ENCODE data around the gene EMILIN3.

The EMILIN3 gene

DNA sequence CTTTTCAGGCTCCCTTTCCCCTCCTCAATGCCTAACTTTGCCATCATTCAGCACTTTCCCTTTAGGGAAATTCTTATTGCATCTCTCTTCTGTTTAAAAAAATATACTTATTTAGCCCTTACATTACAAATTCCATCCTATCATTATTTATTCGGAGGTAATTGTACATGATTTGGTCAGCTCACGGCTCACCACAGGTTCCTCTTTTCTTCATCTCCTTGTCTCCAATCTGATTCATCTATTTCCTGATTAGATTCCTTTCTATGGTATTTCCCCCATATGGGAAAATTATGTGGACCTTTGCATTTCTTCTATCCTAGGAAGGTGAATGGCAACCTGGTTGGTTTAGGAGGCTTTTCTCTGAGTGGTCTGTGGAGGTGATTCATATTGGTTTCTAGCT lies 12.9 kb upstream of the EMILIN3 start:
- H3K4me3 ChIP-seq (replicated peaks; ENCODE audit: low read depth, low read length): no peak overlapping the region
- DNase-seq (ENCODE audit: low read depth): no peak
- TF ChIP-seq, protein P1, sequence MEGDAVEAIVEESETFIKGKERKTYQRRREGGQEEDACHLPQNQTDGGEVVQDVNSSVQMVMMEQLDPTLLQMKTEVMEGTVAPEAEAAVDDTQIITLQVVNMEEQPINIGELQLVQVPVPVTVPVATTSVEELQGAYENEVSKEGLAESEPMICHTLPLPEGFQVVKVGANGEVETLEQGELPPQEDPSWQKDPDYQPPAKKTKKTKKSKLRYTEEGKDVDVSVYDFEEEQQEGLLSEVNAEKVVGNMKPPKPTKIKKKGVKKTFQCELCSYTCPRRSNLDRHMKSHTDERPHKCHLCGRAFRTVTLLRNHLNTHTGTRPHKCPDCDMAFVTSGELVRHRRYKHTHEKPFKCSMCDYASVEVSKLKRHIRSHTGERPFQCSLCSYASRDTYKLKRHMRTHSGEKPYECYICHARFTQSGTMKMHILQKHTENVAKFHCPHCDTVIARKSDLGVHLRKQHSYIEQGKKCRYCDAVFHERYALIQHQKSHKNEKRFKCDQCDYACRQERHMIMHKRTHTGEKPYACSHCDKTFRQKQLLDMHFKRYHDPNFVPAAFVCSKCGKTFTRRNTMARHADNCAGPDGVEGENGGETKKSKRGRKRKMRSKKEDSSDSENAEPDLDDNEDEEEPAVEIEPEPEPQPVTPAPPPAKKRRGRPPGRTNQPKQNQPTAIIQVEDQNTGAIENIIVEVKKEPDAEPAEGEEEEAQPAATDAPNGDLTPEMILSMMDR (IDR thresholded peaks at IDR 0.05; ENCODE audit: low read length, missing control alignments): no peak

DNA sequence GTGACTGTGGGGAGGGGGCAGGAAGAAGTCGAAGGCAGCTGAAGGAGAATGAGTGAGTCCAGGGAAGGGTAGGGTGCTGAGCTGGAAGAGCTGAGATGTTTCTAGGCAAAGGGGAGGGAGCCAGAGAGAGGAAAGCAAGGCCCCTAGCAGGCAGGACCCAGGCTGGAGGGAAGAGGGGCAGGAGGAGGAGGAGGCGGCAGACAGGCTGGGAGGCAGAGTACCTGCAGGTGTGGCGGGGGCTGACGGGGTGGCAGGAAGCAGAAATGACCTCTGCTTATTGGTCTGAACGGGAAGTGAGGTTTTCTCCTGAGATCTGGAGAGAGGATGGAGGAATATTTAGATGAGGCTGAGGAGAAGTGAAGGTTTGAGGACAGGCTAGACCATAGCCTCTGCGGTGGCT lies 10.7 kb upstream of the EMILIN3 start:
- H3K4me3 ChIP-seq (replicated peaks; ENCODE audit: low read depth, low read length): no peak overlapping the region
- DNase-seq (ENCODE audit: low read depth): no peak
- TF ChIP-seq, protein P1 (IDR thresholded peaks at IDR 0.05; ENCODE audit: low read length, missing control alignments): no peak

DNA sequence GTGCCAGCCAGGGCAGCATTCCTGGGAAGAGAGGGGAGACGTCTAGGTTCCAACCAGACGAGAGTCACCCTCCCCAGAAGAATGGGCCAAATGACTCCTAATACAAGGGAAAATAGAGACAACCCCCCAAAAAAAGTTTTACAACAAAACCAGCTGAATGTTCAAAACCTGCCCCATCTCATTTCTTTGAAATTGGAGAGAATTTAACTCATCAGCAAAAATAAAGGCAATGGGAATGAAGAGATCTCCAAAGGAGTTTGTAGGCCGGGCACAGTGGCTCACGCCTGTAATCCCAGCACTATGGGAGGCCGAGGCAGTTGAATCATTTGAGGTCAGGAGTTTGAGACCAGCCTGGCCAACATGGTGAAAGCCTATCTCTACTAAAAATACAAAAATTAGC lies 9.7 kb upstream of the EMILIN3 start:
- DNase-seq (ENCODE audit: low read depth): no peak
- TF ChIP-seq, protein P1 (IDR thresholded peaks at IDR 0.05; ENCODE audit: low read length, missing control alignments): no peak
- H3K4me3 ChIP-seq (replicated peaks; ENCODE audit: low read depth, low read length): no peak overlapping the region

DNA sequence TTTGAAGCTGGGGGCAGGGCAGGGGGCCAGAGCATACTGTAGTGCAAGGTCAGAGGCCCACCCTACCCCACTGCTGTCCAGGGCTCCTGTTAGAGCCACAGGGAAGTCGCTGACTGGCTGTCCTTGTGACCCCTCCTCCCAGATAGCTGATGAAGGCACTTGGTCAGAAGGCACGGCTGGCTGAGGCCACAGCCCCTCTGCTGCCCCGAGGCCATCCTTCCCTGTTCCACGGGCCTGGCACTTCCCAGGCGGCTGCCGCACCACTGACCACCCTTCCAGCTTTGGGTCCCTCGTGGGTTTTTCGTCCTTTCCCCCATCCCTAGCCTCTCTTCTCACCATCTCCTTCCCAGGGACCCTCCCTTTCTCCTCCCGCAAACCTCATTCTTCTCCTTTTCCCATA lies 9.2 kb upstream of the EMILIN3 start:
- no peak for DNase-seq (ENCODE audit: low read depth)
- no peak overlapping the region for H3K4me3 ChIP-seq (replicated peaks; ENCODE audit: low read depth, low read length)
- TF ChIP-seq, protein P1 (IDR thresholded peaks at IDR 0.05; ENCODE audit: low read length, missing control alignments): no peak

DNA sequence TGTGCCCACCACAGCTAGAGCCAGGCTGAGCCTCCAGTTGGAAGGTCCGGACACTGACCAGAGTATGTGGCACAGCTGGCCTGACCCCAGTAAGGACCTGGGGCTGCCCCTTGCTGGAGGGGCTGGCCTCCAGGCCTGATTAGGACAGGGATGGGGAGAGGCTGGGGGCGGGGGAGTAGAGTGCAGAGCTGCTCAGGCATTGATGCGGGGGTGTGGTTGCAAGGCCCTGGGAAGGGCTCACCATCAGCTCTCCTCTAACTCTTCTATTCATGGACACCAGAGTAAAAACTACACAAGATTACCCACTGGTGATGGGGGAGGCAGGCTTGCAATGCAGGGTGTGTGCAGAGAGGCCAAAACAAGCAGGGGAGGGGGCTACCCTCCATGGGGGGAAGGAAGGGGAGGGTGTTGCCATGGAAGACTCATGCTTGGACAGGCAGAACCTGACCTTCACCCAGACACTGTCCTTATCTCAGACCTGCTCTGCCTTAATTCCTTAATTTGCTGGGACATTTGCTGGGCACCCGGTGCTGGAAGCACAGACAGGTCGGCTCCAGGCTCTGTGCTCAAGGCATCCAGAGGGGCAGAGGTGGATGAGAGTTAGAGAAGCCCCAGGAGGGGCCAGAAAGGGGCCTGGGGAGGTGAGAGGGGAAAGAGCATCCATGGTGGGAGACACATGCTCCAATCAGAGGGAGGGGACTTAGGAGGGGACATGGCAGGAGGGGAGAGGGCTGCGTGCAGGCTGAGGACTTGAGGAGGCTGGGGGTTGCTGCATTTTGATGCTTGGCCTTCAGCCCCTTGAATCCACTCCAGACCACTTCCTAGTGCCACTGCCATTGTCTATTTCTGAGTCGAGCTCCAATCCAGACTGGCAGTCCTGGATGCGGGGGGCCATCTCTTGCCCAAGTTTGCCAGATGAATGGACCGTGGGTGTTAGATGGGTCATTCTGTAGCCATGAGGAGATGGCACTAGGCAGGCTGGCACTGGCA lies 7.6 kb upstream of the EMILIN3 start:
- DNase-seq (ENCODE audit: low read depth): no peak
- TF ChIP-seq, protein P1 (IDR thresholded peaks at IDR 0.05; ENCODE audit: low read length, missing control alignments): no peak
- H3K4me3 ChIP-seq (replicated peaks; ENCODE audit: low read depth, low read length): no peak overlapping the region

DNA sequence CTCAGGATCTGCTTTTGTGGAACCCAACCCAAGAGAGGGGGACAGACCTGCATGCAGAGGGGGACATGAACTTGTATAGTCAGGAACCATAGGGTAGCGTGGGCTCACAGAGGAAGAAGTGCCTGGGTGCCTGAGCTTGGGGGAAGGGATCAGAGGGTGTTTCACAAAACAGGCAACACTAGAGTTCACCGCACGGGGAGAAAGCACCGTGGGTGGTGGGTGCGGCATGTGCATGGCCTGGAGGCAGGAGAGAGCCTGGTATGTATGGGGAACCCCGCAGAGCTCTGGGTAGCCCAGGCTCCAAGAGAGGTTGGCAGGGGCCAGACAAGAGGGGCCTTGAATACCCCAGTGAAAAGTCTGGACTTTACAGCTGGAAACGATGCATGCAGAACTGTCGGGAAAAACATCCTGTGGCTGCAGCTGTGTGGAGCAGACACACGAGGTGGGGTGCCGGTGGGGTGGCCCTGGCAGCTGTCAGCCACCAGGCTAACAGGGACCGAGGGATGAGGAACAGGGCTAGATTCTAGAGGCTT lies 6.7 kb upstream of the EMILIN3 start:
- H3K4me3 ChIP-seq (replicated peaks; ENCODE audit: low read depth, low read length): no peak overlapping the region
- TF ChIP-seq, protein P1 (IDR thresholded peaks at IDR 0.05; ENCODE audit: low read length, missing control alignments): no peak
- no peak for DNase-seq (ENCODE audit: low read depth)

Data from fibroblast of pulmonary artery (primary cell).